Measurements from ENCODE around the gene ZFYVE28.

DNA sequence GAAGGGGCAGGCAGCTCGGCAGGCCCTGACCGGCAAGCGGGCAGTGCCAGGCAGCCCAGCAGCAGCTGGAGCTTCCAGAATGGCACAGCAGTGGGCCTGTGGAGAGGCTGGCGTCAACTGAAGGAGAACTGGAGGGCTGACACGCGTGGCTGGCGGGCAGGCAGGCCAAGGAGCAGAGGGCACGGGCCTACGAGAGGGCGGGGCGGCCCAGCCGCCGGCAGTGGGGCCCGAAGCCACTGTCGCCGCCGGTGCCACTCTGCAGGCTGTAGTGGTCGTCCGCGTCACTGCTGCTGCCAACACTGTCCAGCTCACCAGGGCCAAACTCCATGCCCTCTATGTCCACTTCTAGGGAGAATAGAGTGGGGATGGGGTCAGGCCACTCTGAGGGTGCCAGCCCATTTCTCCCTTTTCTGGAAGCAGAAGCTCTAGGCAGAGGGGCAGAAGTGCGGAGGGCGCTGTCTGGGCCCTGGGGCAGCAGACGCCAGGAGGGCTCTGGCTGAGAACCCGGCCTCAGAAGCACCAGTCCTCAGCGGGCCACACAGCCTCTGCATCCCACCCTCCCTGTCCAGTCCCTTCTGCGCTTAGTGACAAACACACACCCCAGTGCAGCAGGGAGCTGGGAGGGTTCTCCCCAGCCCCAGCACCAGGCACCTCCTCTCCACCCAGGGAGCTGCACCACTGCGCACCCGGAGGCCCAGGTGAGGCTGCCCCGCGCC lies 167.9 kb downstream of the ZFYVE28 start:
- TF ChIP-seq, protein P1, sequence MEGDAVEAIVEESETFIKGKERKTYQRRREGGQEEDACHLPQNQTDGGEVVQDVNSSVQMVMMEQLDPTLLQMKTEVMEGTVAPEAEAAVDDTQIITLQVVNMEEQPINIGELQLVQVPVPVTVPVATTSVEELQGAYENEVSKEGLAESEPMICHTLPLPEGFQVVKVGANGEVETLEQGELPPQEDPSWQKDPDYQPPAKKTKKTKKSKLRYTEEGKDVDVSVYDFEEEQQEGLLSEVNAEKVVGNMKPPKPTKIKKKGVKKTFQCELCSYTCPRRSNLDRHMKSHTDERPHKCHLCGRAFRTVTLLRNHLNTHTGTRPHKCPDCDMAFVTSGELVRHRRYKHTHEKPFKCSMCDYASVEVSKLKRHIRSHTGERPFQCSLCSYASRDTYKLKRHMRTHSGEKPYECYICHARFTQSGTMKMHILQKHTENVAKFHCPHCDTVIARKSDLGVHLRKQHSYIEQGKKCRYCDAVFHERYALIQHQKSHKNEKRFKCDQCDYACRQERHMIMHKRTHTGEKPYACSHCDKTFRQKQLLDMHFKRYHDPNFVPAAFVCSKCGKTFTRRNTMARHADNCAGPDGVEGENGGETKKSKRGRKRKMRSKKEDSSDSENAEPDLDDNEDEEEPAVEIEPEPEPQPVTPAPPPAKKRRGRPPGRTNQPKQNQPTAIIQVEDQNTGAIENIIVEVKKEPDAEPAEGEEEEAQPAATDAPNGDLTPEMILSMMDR (conservative IDR thresholded peaks at IDR 0.05), result no peak
- TF ChIP-seq EZH2 (IDR thresholded peaks at IDR 0.05; ENCODE audit: low read depth), result no peak
